ENCODE measurements around the gene FRMD8.
A peak's percentile ranks its signal among the peaks of the same experiment; 100 is the strongest.

FRMD8 gene

DNA sequence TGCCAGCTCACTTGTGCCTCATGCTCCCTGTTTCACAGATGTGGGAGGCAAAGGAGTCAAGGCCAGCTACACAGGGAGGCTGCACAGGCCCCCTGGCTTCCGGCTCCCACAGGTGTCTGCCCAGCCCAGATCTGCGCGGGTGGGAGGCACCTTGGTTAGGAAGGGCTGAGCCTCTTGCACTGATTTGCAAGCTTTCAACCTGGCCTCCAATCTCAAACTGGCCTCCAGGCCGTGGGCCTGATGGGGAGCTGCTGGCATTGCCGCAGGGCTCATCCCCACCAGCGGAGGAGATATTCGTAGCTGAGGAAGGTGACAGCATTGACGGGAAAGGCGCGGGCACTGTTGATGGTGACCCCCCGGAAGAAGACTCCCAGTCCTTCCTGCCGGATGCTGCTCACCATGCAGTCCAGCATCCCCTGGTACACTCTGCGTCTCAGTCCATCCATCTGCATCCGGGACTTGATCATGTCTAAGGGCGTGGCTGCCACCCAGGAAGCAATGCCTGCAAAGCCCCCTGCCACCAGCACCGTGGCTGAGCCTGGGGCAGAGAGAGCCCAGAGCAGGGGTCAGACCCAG, 10.2 kb upstream of the FRMD8 start:
- DNase-seq (ENCODE audit: low spot score): peak; percentile 54

DNA sequence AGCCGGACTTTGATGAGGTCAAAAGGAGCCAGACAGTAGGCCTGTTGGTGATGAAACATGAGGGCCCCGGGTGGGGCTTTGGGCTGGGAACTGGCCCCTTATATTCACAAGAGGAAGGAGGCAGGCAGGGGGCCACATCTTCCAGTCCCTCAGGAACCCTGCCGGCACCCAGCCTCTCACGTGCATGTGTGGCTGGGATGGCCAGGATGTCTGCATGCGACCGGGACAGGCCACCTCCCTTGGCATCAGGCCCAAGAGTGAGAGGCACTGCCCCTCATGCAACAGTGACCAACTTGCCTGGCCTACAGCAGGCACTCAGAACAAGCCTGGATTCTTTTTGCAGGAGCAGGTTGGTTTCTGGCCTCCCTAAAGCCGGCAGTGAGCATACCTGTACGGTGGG, 9.4 kb upstream of the FRMD8 start:
- no peak for DNase-seq (ENCODE audit: low spot score)

DNA sequence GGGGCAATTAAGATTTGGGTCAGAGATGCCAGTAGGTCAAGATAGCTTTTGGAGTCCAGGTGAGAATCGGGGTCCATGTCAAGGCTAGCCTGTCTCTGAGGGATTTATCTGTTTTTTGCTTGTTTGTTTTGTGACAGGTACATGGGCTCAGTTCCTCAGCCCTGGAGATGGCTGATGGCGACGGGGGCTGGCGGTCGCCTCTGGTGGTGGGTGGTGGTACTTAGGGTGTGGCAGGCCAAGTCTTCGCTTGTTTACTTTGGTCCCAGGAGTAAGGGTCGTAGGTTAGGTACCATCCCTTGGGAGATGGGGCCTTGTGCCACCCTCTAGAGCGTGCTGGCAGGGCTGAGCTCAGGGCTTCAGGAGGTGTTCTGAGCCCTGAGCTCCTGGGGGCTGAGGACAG, 8.7 kb upstream of the FRMD8 start:
- no peak for DNase-seq (ENCODE audit: low spot score)

DNA sequence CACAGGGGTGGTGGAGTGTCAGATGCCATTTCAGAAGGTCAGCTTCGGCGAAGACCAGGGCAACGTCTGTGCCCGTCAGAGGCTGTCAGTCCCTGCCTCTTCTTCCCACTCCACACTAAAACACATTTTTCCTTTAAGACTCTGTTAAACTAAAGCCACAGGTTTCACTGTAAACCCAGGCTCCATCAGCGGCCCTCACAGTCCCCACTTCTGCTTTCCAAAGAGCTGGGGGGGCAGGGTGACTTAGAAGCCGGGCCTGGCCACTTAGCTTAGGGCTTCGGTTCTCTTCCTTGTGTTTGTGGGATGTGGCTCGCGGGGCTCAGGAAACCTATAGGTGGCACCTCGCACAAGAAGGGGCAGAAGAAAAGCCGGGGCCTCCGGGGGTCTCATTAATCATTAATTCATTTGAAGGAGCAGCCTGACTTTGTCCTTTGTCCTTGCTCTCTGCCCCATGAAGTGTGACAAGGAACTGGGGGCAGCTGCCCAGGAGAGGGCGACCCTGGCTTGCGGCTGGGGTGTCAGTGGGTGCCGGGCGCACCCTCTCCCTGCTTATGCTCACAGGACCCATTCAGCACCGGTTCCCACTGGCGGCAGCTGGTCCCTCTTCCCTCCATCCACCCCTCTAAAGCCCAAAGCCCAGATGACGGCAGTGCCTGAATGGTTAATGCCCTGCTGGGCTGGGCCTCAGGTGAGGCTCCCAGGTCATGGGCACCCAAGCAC, 8.1 kb upstream of the FRMD8 start:
- no peak for DNase-seq (ENCODE audit: low spot score)

DNA sequence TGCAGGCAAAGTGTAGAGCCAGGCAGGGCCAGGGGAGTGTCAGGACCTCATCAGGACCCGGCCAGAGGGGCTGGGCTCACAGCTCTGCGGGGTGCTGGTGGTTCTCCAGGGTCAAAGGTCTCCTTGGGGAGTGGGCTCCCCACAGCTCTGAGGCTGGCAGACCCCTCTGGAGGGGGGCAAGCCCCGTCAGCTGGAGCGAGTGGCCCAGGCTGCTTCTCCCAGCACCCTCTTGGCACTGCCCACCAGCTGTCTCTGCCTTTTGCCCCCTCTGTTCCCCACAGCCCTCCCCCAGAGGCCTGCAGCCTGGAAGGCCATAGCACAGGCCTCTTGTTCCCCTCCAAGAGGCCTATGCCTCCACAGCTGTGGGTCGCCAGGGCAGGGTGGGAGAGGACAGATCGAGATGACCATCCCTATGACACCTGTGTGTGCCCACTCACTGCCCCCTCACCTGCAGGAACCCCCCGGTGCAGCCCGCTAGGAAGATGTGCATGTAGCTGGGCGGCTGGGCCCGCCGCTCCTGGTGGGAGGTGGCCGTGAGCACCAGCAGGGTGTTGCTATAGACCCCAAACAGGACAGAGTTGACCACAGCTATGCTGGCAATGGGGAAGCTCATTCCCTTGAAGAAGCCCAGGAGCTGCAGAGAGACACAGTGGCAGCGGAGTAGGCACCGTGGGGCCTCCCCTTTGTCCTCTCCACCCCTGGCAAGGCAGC, 7.4 kb upstream of the FRMD8 start:
- no peak for DNase-seq (ENCODE audit: low spot score)

DNA sequence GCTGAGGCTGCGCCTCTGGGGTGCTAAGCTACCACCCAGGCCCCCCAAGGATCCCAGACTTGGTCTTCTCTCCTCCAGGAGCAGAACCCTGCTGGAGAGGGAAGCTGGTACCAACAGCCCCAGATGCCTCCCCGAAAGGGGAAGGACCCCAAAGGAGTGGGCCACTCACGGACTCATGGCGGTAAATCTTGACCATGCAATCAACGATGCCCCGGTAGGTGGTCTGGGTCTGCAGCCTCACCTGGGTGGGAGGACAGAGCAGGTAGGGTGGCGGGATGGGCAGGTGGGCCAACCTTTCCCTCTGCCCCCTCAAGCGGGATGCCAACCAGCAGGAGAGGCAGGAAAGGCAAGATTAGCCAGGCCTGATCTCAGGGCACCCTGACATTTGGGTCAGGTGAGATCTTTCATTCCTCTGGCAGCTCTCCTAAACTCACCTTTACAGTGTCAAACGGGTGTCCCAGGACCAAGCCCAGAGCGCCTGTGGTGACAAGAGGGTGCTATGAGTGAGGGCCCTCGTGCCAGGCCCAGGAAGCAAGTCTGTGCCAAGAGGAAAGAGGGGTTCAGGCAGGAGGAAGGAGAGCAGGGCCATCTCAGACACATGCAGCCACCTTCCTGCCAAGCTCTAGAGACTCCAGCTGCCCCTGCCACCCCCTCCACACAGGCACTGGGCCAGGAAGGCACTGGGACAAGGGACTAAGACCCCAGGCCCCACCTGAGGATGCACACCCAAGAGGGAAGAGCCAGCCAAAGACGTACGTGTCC, 6.6 kb upstream of the FRMD8 start:
- no peak for DNase-seq (ENCODE audit: low spot score)

DNA sequence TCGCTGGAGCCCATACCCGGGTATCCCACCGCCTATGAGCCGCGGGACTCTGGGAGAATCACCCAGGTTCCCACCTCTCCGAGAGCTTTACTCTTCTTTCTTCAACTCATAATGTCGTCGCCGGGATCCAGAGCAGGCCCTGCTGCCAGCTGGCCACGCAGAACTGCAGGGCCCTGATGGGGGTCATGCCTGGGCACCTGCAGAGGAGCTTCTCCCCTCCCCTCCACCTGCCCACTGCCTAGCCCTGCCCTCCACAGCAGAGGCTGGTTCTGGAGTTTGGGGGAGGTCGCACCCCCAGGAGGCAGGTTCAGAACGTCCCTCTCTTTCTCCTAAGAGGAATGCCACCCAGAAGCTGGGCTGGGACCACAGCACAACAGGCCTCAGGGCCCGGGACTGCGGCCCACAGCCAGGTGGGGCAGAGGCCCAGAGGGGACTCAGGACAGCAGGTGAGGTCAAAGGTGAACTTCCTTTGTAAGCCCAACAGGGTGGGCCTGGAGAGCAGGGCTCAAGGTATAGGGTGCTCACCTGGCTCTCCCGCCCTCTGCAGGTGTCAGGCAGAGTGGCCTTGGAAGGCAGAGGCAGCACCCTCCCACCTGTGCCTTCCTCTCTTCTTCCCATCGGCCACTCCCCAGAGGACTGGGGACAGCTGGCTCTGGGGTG, 5.8 kb upstream of the FRMD8 start:
- DNase-seq (ENCODE audit: low spot score): no peak

DNA sequence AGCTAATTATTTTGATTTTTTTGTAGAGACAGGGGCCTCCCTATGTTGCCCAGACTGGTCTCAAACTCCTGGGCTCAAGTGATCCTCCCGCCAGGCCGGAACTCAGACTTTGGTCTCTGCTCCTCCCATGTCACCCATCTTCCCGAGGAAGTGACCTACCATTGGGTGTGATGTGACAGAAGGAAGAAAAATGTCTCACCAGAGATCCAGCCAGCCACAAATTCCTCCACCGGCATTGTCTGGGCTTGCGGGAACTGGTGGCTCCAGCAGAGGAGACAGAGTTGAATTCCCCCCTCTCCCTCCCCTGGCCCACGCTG, 4.8 kb upstream of the FRMD8 start:
- DNase-seq (ENCODE audit: low spot score): peak; percentile 37

DNA sequence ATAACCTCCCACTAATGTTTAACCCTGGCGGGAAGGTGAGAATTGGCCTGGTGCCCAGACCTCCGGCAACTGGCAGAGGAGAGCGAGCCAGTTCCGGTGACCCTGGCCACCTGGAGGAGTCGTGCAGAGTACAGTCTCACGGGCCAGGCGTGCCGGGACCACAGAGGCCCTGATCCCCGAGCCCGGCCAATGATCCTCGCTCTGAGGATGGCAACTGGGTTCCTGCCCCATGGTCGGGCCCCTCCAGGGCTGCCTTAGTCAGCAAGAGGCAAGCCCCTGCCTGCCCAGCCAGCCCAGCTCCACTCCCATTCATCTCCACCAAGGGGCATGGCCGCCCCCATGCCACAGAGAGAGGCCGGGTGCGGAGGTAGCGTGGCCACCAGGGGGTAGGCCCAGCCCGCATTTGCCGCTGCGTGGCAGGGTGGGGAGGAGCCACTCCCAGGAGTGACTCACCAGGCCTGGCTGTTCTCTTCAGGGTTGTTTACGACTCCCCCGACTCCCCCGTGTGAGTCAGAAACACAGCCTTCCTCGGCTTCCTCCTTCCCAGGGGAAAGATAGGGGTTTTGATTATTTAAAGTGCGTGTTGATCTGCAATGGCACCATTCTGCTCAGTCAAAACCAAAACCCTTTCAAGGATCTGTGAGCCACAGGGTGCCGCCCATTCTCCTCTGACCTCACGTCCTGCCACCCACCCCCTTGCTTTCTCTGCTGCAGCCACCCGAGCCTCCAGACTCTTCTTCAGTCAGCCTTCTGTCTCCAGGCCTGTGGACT, 4.2 kb upstream of the FRMD8 start, which contains the start of gene SLC25A45:
Gene SLC25A45 (minus strand): TSS at position 614 of the 771 bp plus-strand sequence. CDS start 695 bp downstream, outside the sequence.
- peak; percentile 83 for DNase-seq (ENCODE audit: low spot score)

DNA sequence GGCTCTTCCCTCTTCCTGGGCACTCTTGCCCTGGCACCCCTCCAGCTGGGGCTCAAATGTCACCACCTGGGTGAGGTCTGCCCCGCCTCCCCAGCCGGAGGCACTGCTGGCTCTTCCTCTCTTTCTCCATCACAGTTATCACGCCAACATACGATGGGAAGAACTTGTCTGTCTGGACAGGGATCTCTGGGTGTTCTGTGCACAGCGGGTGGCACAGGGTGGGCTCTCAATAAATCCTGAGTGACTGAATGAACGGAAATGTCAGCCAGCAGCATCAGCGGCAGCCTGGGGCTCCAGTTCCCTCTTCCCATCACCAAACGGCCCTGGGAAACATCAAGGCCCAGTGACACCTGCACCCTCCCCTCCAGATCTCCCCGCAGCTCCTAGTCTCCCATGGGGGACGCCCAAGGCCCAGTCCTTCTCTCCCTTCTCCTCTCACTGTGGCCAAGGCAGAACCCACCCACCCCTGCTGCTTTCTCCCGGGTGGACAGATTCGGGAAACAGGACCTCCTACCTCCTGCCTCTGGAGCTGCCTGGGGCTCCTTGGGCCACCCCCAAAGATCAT, 3.6 kb upstream of the FRMD8 start:
- DNase-seq (ENCODE audit: low spot score): peak; percentile 68

DNA sequence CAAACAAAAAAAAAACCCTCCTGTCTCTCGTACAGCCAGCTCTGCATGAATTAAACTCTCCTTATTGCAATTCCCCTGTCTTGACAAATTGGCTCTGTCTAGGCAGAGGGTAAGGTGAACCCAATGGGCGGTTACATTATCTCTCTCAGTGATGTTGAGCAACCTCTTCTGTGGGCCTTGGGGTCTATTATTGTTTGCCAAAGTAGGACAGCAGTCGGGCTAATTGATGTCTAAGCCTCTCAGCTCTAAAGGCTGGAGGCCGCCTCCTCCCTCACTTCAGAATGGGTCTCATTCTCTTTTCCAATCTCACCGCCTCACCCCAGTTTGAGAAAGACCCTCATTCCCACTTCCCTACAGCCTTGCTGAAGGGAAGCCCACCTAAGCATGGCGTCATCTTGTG, 2.7 kb upstream of the FRMD8 start:
- DNase-seq (ENCODE audit: low spot score): no peak

DNA sequence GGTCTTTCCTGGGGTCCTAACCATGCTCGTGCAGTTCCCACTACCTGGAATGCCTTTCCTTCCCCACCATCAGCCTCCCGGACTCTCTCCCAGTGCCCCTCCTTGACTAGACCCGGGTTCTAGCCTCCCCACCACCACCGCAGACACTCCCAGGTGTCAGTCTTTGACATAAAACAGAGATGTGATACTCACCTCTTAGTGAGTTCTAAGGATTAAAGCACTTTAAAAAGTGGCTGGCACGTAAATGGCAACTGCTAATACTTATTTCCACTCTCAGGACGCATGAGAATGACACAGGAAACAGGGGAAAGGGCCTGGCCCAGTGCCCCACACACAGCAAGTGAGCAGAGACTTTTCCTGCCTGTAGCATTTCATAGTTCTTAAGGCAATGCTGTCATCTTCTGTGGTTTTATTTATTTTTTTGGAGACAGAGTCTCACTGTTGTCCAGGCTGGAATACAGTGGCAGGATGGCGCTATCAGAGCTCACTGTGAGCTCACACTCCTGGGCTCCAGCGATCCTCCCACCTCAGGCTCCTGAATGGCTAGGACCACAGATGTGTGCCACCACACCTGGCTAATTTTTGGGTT, 2.0 kb upstream of the FRMD8 start:
- DNase-seq (ENCODE audit: low spot score): no peak

DNA sequence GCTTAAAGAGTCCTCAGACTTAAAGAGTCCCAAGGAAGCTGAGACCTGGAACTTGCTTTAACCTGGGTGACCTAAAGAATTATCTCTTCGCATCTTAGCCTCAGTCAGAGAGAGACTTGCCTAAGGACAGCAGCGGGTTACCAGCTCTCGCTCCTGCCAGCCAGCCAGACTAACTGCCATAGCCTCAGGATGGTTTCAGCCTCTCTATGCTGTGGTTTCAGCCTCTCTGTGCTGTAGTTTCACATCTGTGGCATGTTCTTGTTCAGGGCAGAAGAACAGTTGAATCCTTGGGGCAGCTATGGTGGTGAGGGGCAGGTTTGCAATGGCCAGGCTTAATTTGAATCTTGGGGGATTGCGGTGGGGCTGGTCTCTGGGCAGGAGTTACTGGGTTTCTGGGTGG, 2.3 kb downstream of the FRMD8 start:
- no peak for DNase-seq (ENCODE audit: low spot score)

DNA sequence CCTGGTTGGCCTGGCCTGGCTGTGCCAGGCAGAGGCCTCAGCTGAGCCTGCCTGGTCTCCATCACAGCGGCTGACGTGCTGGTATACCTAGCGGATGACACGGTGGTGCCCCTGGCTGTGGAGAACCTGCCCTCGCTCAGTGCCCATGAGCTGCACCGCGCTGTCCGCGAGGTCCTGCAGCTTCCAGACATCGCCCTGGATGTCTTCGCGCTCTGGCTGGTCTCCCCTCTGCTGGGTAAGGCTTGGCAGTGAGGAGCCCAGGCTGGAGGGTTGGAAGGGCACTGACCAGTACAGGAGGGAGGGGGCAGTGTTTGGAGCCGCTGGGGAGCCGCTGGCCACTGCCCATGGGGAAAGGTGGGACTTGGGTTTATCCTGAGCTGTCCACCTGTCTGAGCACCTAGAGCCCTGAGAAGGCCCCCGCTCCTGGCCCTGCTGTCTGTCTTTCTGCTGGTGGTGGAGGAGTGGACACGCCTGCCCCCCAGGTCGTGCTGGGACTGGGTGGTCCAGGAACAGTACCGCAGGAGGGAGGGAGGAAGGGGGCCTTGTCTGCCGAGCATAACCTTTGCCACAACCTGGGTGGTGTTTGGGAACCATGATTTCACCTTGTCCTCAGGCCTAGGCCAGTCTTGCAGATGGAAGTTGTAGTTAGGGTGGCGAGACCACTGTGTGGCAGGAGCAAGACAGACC, 3.0 kb downstream of the FRMD8 start:
- DNase-seq (ENCODE audit: low spot score): no peak

DNA sequence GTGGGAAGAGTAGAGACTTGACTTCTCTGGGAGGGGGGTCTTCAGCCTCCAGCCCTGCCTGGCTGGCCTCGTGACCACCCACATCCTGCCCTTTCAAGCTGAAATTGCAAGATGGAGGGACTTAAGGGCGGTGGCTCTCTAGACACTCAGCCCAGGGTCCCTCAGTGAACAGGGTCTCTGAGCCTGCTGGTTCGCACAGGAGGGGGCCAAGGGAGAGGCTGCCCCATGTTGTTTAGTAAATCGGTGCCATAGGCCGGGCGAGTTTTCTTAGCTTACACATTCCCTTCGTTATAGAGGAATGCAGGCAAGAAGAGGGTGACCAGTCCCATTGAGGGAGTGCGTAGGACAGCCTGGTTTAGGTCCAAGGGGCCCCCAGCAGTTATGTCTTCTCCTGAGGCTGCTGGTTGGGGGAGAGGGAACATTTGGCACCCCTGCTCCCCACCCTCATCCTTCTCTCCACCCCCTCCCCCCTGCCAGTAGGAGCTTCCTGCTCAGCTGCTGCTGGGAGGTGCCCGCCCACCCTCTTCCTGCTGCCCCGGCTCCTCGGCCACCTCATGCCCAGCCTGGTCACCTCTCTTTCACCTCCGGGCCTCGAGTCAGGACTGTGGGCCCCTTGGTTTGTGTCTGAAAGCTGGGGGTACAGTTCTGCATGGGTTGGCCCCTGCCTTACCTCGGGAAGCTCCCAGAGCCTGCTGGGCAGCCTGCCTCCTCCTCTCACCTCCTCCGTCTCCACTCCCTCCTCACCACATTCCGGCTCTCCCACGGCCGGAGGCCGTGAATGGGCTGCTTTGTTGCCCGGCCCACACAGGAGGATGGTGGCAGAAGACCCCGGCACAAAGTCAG, 3.9 kb downstream of the FRMD8 start:
- no peak for DNase-seq (ENCODE audit: low spot score)

DNA sequence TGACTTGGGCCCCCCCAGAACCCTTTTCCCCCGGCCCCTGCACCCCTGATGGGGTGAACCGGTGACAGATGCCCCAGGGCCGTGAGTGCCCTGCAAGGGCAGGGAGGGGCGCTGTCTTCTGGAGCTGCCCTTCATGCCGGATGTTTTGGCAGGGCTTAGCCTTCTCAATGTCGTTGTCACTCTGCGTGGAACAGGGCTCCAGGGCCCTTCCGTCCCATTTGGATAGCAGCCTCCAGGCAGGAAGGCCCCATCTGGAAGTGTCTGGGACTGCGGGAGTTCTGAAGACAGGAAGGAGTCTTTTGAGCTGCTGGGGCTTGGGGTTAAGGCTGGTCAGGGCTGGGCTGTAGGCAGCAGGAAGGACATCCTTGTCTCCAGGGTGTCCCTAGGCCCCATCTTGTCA, 4.6 kb downstream of the FRMD8 start:
- DNase-seq (ENCODE audit: low spot score): no peak

DNA sequence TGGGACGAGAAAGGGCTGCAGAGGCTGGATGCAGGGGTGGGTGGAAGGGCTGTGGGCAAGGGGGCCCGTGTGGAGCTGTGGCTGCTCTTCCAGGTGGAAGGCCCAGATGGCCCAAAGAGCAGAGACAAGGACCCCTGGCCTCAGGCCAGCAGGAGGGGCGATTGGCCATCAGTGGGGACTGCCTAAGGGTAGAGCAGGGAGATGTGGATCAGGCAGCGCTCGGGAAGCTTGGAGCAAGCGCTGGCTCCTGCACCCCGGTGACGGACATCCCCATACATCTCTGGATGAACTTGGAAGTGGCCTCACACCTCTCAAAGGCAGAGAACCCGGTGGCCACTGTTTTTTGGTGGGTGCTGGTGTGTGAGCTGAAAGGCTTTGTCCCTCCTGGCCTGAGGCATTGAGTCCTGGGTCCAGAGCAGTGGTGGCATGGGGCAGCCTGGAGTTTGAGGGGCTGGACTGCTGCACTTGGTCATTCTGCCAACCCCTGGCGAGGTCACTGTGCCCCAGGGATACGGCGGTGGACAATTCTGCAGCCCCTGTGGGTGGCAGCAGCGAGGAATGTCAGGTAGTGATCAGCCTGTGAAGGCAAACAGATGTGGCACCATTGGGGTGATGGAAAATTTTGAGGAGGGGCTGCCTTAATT, 5.9 kb downstream of the FRMD8 start:
- DNase-seq (ENCODE audit: low spot score): no peak

DNA sequence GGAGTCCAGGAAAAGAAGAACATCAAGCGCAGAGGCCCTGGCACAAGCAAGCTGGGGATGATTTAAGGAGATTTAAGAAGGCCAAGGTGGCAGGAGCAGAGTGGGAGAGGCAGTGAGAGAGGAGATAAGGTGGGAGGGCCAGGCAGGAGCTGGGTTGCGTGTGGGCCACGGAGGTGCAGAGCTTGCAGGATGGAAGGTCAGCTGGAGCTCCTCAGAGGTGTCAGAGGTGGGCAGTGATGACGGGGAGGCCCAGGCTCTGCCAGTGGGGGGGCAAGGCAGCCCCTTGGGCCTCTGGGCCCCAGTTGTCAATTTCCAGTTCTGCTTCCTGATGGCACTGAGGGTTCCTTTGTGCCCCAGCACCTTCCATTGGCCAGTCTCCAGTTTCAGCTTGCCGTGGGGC, 6.5 kb downstream of the FRMD8 start:
- DNase-seq (ENCODE audit: low spot score): no peak

Data from SK-N-DZ (cell line).